Measurements from ENCODE around the gene HOXA11.

DNA sequence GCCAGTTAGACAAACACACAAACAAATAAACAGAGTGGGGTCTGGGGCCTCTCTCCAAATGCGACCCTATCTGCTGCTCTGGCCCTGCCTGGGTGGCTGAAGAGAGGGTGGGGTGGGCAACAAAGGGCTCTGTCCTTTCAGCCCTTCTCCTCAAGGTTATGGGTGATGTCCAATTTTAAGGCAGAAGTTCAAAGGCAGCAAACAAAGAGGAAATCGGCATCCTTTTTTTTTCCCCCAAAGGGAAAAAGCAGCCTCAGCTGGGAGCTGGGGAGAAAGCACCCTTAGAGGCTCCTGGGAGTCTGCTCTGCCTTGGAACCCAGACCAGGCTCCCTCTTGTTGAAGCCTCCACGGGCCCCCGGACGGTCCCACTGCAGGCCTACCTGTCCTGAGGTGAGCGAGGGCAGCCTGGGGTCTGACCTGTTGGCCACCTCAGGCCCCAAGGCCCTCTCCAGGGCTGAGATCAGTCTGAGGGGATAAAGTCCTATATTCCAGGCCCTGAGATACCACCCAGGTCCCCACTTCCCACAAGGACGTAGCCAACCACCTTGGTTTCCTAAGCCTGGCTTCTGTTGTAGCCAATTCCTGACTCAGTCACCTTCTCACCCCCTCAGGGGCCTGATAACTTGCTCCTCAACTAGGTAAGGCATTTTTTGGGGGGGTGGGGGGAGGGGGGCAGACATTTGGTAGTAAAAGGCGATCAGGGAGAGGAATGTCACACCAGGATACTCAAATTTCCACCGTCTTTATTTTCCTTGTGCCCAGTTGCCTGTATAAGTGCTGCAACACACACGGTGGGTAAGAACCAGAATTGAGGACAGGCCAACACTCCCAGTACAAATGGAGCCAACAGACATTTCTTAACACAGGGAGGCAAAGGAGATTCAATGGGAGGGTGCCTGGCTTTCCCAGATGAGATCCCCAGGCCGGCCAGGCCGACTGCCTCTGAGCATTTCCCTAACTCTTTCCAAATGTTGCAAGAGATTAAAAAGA lies 4.3 kb downstream of the HOXA11 start:
- TF ChIP-seq, protein P1, sequence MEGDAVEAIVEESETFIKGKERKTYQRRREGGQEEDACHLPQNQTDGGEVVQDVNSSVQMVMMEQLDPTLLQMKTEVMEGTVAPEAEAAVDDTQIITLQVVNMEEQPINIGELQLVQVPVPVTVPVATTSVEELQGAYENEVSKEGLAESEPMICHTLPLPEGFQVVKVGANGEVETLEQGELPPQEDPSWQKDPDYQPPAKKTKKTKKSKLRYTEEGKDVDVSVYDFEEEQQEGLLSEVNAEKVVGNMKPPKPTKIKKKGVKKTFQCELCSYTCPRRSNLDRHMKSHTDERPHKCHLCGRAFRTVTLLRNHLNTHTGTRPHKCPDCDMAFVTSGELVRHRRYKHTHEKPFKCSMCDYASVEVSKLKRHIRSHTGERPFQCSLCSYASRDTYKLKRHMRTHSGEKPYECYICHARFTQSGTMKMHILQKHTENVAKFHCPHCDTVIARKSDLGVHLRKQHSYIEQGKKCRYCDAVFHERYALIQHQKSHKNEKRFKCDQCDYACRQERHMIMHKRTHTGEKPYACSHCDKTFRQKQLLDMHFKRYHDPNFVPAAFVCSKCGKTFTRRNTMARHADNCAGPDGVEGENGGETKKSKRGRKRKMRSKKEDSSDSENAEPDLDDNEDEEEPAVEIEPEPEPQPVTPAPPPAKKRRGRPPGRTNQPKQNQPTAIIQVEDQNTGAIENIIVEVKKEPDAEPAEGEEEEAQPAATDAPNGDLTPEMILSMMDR (IDR thresholded peaks at IDR 0.05; ENCODE audit: low read depth, low read length, missing input control): no peak
- TF ChIP-seq, protein P2, sequence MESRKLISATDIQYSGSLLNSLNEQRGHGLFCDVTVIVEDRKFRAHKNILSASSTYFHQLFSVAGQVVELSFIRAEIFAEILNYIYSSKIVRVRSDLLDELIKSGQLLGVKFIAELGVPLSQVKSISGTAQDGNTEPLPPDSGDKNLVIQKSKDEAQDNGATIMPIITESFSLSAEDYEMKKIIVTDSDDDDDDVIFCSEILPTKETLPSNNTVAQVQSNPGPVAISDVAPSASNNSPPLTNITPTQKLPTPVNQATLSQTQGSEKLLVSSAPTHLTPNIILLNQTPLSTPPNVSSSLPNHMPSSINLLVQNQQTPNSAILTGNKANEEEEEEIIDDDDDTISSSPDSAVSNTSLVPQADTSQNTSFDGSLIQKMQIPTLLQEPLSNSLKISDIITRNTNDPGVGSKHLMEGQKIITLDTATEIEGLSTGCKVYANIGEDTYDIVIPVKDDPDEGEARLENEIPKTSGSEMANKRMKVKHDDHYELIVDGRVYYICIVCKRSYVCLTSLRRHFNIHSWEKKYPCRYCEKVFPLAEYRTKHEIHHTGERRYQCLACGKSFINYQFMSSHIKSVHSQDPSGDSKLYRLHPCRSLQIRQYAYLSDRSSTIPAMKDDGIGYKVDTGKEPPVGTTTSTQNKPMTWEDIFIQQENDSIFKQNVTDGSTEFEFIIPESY (IDR thresholded peaks at IDR 0.05): no peak
- TF ChIP-seq, protein P3, sequence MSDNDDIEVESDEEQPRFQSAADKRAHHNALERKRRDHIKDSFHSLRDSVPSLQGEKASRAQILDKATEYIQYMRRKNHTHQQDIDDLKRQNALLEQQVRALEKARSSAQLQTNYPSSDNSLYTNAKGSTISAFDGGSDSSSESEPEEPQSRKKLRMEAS (IDR thresholded peaks at IDR 0.05): no peak
- TF ChIP-seq HNF4G (IDR thresholded peaks at IDR 0.05) (no peak), RAD21 (IDR thresholded peaks at IDR 0.05) (no peak), TAF1 (conservative IDR thresholded peaks at IDR 0.05) (no peak)
